ENCODE measurements around the gene PROP1. TPM values are rescaled to one million over a fixed set of nuclear protein-coding genes. Genes with fewer than 3 reads are reported as not detected.

The PROP1 gene
- total and polyA plus RNA-seq, 8 donors, result not detected

DNA sequence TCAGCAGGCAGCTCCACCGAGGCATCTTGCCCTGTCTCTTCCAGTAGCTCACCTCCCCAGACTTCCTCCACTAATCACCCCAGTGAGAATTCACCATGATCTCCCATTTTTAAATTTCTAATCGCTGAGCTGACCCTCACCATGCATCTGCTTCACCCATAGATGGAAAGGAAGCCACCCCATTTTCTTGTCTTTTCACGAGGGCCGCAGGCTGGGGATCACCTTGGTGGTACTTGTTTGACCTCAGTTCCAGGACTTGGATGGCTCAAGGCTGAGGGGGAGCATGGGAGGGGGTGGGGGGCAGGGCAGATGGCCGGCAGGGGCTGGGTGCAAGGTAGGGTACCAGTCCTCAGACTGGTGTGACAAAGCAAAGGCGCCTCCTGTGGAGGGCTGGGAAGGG, 3.6 kb downstream of the PROP1 start:
- no peaks in the 10 kb centered on the region for H3K4me1 ChIP-seq
- H3K9me3 ChIP-seq, result no peaks in the 10 kb centered on the region
- no peaks in the 10 kb centered on the region for H3K36me3 ChIP-seq
- intact Hi-C loops (cut with DNase I), result no loop called here
- no peak overlapping the region for H3K27ac ChIP-seq
- ATAC-seq (no peak), DNase-seq (no peak)
- TF ChIP-seq, protein P1, sequence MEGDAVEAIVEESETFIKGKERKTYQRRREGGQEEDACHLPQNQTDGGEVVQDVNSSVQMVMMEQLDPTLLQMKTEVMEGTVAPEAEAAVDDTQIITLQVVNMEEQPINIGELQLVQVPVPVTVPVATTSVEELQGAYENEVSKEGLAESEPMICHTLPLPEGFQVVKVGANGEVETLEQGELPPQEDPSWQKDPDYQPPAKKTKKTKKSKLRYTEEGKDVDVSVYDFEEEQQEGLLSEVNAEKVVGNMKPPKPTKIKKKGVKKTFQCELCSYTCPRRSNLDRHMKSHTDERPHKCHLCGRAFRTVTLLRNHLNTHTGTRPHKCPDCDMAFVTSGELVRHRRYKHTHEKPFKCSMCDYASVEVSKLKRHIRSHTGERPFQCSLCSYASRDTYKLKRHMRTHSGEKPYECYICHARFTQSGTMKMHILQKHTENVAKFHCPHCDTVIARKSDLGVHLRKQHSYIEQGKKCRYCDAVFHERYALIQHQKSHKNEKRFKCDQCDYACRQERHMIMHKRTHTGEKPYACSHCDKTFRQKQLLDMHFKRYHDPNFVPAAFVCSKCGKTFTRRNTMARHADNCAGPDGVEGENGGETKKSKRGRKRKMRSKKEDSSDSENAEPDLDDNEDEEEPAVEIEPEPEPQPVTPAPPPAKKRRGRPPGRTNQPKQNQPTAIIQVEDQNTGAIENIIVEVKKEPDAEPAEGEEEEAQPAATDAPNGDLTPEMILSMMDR (IDR thresholded peaks at IDR 0.05), result no peak
- no peak overlapping the region for H3K4me3 ChIP-seq
- H3K27me3 ChIP-seq, result peaks cover 0 to 54% of the 10 kb centered on the region in 2 donors

DNA sequence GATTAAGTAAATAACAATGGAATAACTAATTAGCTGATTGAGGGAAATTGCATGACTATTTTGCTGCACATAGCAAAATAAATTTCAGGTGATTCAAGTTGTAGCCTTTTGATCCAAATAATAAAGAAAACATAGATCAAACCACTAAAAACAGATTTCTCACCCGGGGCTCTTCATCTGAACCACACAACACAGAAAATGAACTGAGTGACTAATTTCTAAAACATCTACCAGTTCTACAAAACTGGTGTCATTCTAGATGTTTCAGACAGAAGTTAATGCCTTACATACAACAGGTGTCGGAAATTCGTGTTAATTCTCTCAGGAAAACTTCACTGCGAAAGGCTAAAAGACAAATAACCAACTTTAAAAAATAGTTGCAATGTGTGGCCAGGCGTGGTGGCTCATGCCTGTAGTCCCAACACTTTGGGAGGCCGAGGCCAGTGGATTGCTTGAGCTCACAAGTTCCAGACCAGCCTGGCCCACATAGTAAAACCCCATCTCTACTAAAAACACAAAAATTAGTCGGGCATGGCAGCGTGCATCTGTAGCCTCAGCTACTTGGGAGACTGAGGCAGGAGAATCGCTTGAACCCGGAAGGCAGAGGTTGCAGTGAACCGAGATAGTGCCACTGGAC, 6.9 kb downstream of the PROP1 start:
- DNase-seq (no peak), ATAC-seq (no peak)
- Histone ChIP-seq H3K9me3 (no peaks in the 10 kb centered on the region), H3K4me1 (no peaks in the 10 kb centered on the region), H3K4me3 (no peak overlapping the region), H3K36me3 (no peaks in the 10 kb centered on the region), H3K27ac (no peak overlapping the region), H3K27me3 (peaks cover 25 to 61% of the 10 kb centered on the region in 2 donors)
- TF ChIP-seq, protein P1 (IDR thresholded peaks at IDR 0.05), result no peak
- intact Hi-C loops (cut with DNase I), result no loop called here

GRCh38 chr5:177987326-177987725, 8.7 kb downstream of the PROP1 start:
- Histone ChIP-seq H3K9me3 (no peaks in the 10 kb centered on the region), H3K36me3 (no peaks in the 10 kb centered on the region), H3K4me1 (no peaks in the 10 kb centered on the region), H3K27me3 (peaks cover 40 to 72% of the 10 kb centered on the region in 2 donors), H3K4me3 (no peak overlapping the region), H3K27ac (no peak overlapping the region)
- intact Hi-C loops (cut with DNase I), result no loop called here
- TF ChIP-seq, protein P1 (IDR thresholded peaks at IDR 0.05), result no peak
- ATAC-seq (no peak), DNase-seq (no peak)

DNA sequence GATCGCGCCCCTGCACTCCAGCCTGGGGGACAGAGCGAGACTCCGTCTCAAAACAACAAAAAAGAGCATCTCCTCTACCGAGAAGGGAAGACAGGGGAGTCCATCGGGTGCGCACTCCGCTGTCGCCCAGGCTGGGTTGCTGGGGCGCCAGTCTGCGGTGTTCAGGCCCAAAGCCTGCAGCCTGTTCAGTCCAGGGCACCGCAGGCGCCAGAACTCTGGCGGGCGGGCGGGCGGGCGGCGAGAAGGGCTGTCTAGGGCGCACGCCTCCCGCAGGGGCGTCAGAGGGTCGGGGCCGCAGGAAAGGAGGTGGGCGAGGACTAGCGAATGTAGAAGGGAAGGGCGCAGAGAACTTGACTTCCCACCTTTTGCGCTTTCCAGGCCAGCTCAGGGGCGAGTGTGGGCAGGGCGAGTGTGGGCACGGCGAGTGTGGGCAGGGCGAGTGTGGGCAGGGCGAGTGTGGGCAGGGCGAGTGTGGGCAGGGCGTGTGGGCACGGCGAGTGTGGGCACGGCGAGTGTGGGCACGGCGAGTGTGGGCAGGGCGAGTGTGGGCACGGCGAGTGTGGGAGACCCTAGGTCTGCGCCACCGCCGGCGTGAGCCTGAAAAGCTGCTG, 10.5 kb downstream of the PROP1 start:
- ATAC-seq (no peak), DNase-seq (no peak)
- Histone ChIP-seq H3K4me3 (no peak overlapping the region), H3K36me3 (no peaks in the 10 kb centered on the region), H3K27ac (no peak overlapping the region), H3K4me1 (no peaks in the 10 kb centered on the region), H3K27me3 (peaks cover 44 to 86% of the 10 kb centered on the region in 2 donors), H3K9me3 (no peaks in the 10 kb centered on the region)
- intact Hi-C loops (cut with DNase I), result no loop called here
- TF ChIP-seq, protein P1 (IDR thresholded peaks at IDR 0.05), result no peak

DNA sequence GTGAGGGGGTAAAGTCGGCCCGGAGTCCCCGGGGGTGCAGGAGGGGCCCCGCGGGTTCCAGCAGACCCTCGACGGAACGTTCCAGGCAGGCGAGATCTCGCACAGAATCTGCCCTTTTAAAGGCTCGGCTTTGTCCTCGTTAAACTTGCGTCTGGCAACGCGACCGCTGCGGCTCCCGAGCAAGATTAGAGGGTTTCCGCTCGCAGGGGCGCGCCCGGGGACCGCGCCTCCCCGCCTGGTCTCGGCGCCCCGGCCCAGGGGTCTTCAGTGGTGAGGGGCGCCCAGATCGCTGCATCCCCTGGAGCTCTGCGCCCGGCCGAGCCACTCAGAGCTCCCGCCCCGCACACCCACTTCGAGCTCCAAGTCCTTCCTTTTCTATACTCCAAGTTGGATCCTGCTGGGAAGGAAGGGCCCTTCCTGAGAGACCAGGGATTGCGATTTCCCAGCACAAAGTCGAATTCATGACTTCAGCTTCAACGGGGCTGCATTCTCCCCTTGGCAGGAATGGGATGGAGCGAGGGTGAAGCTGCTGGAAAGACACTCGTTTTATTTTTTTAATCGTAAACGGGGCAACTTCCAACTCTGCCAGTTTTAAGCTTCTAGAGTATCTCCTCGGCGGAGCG, 11.3 kb downstream of the PROP1 start:
- TF ChIP-seq, protein P1 (IDR thresholded peaks at IDR 0.05), result no peak
- H3K27ac ChIP-seq, result no peak overlapping the region
- DNase-seq (no peak), ATAC-seq (no peak)
- no peak overlapping the region for H3K4me3 ChIP-seq
- intact Hi-C loops (cut with DNase I), result no loop called here
- H3K9me3 ChIP-seq, result no peaks in the 10 kb centered on the region
- H3K36me3 ChIP-seq, result no peaks in the 10 kb centered on the region
- peaks cover 44 to 80% of the 10 kb centered on the region in 2 donors for H3K27me3 ChIP-seq
- H3K4me1 ChIP-seq, result no peaks in the 10 kb centered on the region

All from left lung (tissue), 10 donors.